ENCODE measurements around the gene CAMSAP2. TPM values are rescaled to one million over a fixed set of nuclear protein-coding genes. Genes with fewer than 3 reads are reported as not detected.

CAMSAP2 gene
- polyA plus RNA-seq, 5 donors: 31.2 to 59.7 (median 50.9) TPM

- no peak for DNase-seq
Measured at GRCh38 chr1:200838676-200839445, 100.2 kb downstream of the CAMSAP2 start.

- no peak for DNase-seq
Measured at GRCh38 chr1:200845360-200845759, 106.7 kb downstream of the CAMSAP2 start.

GRCh38 chr1:200846398-200846797, 107.7 kb downstream of the CAMSAP2 start:
- DNase-seq: no peak

GRCh38 chr1:200849430-200849829, 110.7 kb downstream of the CAMSAP2 start:
- no peak for DNase-seq

- no peak for DNase-seq
Measured at GRCh38 chr1:200850554-200850953, 111.9 kb downstream of the CAMSAP2 start.

- DNase-seq: no peak
Measured at GRCh38 chr1:200856716-200857357, 118.1 kb downstream of the CAMSAP2 start.

- DNase-seq: no peak
Measured at GRCh38 chr1:200857804-200858203, 119.1 kb downstream of the CAMSAP2 start.

GRCh38 chr1:200861937-200862647, 123.4 kb downstream of the CAMSAP2 start:
- DNase-seq: no peak

GRCh38 chr1:200862713-200863415, 124.2 kb downstream of the CAMSAP2 start:
- DNase-seq: no peak

GRCh38 chr1:200866116-200866515, 127.4 kb downstream of the CAMSAP2 start:
- DNase-seq: no peak

- no peak for DNase-seq
Measured at GRCh38 chr1:200866521-200866920, 127.8 kb downstream of the CAMSAP2 start.

GRCh38 chr1:200867018-200867811, 128.5 kb downstream of the CAMSAP2 start:
- no peak for DNase-seq

GRCh38 chr1:200869376-200869752, 130.7 kb downstream of the CAMSAP2 start:
- DNase-seq: no peak

- no peak for DNase-seq
Measured at GRCh38 chr1:200869753-200870391, 131.2 kb downstream of the CAMSAP2 start.

GRCh38 chr1:200872446-200873115, 133.9 kb downstream of the CAMSAP2 start, which contains the start of gene GPR25:
Gene GPR25, plus strand, starts transcription at chr1:200872981. Its CDS starts 57 bp downstream, at chr1:200873038.
- no peak for DNase-seq

GRCh38 chr1:200873116-200873670, 134.5 kb downstream of the CAMSAP2 start:
- peak in 1 of 2 donors; percentile 29 for DNase-seq

GRCh38 chr1:200873671-200874397, 135.1 kb downstream of the CAMSAP2 start:
- no peak for DNase-seq

GRCh38 chr1:200874694-200875093, 136.0 kb downstream of the CAMSAP2 start:
- DNase-seq: no peak

GRCh38 chr1:200875416-200875815, 136.7 kb downstream of the CAMSAP2 start:
- no peak for DNase-seq
